GM19324 (cell line): ENCODE data around the gene DLEC1.
"Not testable (repeated sequence)": the region's sequence is repeated elsewhere in the genome, so short reads cannot be mapped to it uniquely, and the experiment has no call there.

Experiments used
- ATAC-seq: cut with Tn5 transposase; IDR thresholded peaks from one replicate; pipeline ENCODE4 v1.9.1; 2021; ENCODE audit warnings: mild to moderate bottlenecking, moderate library complexity; ENCODE audit not compliant: unreplicated experiment, low FRiP score

Gene DLEC1

DNA sequence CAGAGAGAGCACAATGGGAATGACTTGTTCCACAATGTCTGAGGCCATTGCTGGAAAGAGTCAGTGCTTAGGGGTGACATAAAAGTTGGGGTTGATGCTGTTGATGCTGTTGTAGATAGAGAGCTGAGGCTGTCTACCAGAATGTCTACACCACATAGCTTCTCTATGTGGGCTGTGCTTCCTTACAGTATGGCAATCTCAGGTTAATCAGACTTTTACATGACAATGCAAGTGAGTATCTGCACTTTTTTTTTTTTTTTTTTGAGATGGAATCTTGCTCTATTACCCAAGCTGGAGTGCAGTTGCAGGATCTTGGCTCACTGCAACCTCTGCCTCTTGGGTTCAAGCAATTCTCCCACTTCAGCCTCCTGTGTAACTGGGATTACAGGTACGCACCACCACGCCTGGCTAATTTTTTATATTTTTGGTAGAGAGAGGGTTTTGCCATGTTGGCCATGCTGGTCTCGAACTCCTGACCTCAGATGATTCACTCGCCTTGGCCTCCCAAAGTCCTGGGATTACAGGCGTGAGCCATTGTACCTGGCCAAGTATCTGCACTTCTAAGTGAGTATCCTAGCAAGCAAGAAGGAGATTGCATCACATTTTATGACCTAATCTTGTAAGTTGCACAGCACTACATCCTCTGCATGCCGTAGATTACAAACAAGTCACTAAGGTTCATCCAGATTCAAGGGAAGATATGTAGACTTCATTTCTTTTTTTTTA is 28.7 kb downstream of the DLEC1 start:
- ATAC-seq, result no peak

DNA sequence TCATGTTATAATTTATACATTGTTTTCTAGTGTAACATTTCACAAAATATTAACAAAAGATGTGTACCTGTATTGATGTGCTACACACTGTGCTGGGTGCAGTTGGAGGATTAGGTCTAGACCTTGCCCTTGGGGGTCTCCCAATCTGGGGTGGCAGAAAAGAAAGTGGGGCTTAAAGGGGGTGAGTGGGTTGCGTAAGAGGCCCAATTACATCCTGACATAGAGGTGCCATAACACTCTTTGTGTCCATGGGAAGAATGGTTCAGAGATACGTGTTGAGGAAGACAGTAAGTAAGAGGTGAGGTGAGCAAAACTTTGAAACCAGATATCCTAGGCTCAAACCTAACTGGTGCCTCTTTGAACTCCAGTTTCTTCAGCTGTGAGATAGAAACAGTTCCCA is 31.0 kb downstream of the DLEC1 start:
- no peak for ATAC-seq

DNA sequence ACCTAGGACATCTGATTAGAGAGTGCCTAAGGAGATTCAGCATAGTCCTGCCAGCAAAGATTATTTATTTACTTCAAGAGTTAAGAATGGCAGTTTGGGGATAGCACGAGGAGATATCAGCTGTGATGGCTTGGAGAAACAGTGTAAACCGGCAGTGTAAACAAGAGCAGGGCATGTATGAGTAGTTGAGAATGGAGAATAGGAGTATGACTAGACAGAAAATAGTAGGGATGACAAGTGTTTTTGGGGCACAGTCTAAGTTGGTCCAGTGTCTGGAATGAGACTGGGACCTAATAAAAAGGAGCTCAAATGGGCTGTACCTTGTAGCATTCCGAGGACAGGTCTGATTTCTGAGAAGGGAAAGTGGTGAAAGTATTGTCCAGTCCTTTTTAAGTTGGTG is 38.1 kb downstream of the DLEC1 start:
- ATAC-seq, result not testable (repeated sequence)

DNA sequence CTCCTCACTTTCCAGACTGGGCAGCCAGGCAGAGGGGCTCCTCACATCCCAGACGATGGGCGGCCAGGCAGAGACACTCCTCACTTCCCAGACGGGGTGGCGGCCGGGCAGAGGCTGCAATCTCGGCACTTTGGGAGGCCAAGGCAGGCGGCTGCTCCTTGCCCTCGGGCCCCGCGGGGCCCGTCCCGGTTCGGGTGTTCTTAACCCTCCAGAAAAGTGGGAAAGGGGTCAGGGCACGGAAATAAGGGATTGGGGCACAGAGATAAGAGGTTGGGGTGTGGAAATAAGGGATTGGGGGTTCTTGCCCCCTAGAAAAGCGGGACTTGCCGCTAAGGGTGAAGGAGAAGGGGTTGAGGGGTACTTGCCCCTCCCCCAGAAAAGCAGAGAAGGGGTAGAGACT is 43.3 kb downstream of the DLEC1 start:
- not testable (repeated sequence) for ATAC-seq

DNA sequence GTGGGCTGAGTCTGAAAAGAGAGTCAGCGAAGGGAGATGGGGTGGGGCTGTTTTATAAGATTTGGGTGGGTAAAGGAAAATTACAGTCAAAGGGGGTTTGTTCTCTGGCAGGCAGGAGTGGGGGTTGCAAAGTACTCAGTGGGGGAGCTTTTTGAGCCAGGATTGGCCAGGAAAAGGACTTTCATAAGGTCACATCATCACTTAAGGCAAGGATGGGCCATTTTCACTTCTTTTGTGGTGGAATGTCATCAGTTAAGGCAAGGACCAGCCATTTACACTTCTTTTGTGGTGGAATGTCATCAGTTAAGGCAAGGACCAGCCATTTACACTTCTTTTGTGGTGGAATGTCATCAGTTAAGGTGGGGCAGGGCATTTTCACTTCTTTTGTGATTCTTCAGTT is 44.2 kb downstream of the DLEC1 start:
- ATAC-seq, result not testable (repeated sequence)

DNA sequence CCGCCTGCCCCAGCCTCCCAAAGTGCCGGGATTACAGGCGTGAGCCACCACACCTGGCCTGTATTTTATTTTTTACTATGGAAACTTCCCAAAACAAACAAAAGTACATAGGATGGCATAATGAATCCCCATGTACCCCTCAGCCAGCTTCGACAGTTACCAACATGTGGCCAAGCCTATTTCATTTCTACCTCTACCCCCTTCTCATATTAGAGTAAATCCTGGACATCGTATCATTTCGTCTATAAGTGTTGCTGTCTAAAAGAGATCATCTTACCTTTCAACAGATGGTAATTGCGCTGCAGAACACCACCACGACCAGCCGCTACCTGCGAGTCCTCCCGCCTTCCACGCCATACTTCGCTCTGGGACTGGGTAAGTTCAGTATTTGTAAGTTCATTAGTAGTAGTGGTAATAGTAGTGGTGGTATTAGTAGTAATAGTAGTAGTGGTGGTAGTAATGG is 44.9 kb downstream of the DLEC1 start:
- ATAC-seq, result no peak

DNA sequence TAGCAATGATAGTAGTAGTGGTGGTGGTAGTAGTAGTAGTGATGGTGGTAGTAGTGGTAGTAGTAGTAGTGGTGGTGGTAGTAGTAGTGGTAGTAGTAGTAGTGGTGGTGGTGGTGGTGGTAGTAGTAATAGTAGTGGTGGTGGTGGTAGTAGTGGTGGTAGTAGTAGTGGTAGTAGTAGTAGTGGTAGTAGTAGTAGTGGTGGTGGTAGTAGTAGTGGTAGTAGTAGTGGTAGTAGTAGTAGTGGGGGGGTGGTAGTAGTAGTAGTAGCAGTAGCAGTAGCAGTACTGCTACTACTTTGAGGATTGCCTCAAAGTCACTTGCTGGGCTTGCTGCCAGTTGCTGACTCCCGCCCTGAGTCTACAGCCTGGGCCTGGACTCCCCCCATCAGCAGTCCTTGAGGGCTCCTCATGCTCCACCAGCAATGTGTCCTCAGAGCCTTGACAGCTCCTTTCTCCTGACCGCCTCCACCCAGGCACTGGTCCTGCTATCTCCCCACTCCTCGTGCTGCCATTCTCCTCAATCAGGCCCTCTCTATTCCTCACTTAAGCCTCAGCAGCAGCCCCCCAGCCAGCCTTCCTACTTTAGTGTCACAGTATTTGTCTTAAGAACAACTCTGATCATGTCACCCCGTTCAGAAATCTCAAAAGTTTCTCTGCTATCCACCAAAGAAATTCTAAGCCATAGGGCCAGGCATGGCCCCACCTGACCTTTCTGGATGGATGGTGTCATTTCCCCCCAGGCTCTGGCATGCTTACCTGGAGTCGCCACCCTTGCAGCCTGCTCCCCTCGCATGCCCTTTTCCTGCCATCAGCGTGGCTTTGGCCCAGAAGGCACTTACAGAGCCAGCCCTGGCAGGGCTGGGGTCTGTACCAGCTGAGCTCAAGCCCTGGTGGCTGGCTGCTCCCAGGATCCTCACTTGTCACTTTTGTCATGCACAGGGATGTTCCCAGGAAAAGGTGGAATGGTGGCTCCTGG is 45.6 kb downstream of the DLEC1 start:
- no peak for ATAC-seq

DNA sequence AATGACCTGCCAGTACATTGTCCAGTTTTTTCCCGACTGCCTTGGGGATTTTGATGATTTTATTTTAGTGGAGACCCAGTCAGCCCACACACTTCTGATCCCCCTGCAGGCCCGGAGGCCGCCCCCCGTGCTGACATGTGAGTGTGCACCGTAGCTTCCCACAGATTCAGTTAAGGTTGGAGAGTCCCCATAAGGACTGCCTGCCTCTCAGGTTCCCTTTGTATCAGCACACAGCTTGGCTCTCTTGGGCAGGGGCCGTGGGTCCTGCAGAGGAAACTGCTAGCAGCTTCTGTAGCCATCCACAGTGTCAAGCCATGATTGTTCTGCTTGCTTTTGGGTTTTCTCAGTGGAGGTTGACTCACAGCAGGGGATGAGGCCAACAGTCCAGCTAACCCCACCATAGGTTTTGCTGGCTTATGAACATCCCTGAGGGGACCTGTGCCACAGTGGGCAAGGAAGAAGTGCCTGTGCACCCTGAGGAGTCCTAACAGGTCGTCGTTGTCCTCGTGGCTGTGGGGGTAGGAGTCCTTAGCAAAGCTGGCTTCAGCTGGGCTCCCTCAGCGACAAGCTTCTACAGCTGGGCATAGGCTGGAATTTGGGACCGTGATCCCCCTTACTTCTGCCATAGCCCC is 46.4 kb downstream of the DLEC1 start:
- no peak for ATAC-seq

DNA sequence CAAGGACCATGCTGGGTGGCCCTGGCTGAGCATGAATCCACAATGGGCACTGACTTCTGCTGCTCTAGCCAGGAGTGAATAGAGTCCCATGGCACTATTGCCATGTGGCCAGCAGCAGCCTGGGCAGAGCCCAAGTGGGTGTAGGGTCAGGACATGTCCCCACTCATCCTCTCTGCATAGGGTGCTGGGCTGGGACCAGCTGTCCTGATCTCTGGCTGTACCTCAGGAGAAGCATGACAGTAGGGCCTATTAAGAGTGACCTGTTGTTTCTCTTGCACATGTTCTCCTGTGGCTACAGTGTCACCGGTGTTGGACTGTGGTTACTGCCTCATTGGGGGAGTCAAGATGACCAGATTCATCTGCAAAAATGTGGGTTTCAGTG is 46.9 kb downstream of the DLEC1 start:
- no peak for ATAC-seq

DNA sequence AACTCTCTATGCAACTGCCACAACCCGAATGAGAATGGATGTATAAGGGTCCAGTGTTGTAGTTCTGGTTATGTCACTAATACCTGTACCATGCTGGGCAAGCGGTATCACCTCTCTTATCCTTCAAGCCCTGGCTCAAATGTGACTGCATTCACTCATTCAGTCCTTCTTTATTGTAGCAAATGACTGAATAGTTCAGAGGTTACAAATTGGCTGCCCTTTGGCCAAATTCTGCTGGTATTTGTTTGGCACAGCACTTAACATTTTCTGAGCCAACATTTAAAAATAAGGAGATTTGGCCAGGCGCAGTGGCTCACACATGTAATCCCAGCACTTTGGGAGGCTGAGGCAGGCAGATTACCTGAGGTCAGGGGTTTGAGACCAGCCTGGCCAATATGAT is 47.5 kb downstream of the DLEC1 start:
- no peak for ATAC-seq

DNA sequence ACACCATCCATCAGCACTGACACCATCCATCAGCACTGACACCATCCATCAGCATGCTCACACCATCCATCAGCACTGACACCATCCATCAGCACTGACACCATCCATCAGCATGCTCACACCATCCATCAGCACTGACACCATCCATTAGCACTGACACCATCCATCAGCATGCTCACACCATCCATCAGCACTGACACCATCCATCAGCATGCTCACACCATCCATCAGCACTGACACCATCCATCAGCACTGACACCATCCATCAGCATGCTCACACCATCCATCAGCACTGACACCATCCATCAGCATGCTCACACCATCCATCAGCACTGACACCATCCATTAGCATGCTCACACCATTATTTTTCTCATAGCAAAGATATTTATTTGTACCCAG is 48.3 kb downstream of the DLEC1 start:
- ATAC-seq, result not testable (repeated sequence)

DNA sequence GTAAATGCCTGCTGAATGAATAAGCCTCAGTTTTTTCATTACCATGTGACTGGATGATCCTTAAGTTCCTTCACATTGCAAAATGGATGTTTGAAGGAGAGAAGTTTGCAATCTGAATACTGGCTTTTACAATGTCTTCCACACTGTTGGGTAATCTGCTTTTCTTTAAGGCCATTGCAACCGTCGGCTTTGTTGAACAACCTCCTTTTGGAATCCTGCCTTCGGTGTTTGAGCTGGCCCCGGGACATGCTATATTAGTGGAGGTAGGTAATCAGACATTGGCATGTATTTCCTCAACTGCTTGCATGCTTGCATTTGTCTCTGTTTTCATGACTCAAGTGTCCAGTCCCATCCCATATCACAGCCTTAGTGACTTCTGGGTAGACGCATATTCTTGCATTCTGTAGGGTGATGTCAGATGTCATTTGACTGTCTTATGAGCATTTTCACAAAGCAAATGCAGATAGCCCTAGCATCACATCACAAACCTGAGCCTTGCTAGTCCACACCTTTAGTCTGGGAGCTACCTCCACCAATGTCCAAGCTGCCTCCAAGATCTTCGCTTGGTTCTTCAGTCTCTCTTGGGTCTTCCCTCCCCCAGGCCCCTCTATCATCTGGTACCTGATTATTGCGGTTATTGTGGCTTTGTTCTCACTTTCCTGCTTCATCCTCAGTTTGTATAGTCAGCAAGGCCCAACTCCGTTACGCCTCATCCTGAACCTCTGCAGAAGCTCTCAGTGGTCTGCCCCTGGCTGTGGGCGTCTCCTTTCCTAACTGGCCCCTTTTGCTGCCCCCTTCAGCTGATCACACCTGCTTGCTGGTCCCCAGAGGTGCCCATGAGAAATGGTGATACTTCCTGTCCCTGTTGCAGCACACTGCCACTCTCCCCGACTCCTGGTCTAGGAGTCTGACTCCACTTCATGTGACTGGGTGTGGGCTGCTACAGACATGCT is 49.4 kb downstream of the DLEC1 start:
- ATAC-seq, result no peak

DNA sequence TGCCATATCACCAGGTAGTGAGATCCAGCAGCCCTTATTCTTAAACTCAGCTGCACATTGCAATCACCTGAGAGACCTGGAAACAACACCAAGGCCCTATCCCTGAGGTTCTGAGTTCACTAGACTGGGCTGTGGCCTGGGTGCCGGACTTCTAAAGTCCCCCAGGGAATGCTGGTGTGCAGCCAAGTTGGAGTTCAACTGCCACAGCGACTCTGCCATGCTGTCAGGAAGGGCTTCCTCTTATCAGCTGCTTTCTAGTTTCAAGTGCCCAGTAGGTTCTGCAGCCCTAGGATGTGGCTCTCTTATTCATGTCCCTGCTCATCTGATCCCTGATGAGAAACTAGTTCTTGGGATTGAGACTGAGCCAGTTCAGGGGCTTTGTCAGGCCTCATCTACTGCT is 50.2 kb downstream of the DLEC1 start:
- no peak for ATAC-seq

DNA sequence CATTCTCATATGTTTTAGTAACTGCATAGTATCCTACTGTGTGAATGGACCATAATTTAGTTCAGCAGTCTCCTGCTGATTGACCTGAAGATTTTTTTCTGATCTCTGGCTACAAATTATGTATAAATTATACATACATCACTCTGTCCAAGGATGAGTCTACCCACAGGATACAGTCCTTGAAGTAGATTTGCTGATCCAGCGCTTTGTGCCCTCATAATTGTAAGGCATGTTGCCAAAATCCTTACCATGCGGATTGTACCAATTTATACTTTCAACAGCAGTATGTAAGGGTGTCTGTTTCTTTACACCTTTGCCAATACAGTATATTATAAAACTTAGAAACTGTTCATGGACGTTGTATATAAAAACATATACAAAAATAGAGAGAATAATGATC is 51.4 kb downstream of the DLEC1 start:
- ATAC-seq, result no peak

DNA sequence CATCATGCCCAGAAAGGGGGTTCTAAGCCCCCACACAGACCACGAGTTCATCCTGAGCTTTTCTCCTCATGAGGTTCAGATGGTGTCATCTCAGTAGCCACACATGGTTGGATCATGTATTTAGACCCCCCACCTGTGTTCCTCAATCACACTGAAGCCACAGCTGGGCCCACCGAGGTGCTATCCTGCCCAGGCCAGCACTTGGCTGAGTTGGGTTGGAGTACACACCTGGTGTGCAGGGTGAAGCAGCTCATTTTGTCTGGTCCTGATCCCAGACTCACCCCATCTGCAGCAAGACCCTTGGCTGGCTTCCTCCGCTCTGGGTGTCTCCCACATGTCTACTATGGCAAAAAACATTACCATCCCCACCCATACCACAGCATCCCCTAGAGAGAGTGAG is 56.0 kb downstream of the DLEC1 start:
- ATAC-seq, result no peak

DNA sequence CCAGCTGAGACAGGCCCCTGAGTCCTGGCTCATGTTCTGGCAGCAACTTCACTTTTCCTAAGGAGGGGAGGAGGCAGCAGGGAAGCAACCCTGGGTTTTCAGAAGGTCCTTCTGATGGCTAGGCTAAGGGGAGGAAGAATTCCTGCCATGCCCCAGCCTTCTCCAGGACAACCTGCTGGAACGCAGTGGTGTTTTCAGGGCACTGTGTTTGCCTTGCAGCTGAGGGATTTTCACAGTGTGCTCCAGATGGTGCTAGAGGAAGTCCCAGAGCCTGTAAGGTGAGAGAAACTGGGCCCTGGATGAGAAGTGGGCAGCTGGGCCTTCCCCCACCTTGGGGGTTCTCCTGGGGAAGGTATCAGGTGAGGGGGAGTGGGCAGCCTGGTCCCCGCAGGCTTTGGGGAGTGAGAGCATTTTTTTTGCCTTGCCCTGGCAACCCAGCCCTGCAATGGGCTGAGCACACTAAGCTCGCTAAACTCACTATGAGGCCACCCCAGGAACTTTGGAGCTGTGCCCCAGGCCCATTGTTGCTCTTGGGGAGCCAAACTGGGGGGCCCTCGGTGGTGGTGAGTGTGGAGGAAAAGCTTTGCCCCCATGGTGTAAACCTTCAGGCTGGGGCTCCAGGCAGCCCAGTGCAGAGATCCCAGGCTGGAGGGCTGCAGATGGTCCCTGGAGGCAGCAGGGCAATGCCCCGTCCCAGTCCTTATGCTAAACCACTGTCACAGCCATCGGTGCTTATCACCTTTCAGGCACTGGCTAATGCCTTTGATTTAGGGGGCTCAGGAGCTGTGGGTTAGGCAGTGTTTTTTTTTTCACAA is 56.9 kb downstream of the DLEC1 start:
- no peak for ATAC-seq

DNA sequence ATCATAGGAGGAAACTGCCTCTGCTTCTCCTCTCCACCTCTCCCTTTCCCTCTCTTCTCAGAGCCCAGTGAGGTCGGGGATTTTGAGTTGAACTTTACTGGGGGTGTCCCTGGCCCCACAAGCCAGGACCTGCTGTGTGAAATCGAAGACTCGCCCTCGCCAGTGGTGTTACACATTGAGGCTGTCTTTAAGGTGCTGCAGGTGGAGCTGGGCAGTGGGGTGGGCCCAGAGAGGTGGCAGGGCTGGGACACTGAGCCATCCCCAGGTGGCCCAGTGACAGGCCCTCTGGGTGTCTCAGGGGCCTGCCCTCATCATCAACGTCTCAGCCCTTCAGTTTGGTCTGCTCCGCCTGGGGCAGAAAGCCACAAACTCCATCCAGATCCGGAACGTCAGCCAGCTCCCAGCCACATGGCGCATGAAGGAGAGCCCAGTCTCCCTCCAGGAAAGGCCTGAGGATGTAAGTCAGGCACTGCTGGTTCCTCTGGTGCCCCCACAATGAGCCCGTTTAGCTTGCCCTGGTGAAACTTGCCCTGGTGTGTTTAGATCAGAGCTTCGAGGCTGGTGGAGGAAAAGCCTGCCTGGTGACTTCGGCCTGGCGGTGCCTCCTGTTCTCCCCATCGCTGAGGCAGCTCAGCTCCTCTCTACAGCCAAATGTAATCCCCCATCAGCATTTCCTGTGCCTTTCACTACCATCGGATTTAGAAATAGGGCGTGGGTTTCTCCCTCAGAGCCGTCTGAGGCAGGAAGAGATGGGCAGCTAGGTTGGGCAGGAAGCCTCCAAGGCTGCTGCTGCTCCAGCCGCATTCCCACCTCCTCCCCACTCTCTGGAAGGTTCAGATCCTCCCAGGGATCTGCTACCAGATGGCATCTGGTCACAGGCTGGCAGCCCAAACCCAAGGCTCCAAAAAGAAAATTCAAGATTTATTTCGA is 58.7 kb downstream of the DLEC1 start:
- no peak for ATAC-seq

DNA sequence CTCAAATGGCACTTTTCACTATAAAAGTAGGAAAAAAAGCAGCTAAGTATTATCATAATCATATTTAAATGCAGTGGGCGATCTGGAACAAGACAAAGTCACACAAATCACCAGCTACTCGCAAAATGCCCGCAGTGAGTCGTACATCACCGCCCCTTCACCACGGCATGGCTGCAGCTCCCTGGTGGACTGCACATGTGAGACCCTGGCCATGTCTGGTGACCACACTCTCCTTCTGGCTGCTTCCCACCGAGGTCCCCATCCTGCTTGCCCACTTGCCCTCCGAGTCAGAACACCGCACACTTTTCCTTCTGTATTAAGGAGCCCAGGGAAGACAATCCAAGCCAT is 59.3 kb downstream of the DLEC1 start:
- no peak for ATAC-seq
